PC-9 (cell line): ENCODE data around the gene ICOSLG. TPM values are rescaled to one million over a fixed set of nuclear protein-coding genes. Genes with fewer than 3 reads are reported as not detected.
"Not testable (repeated sequence)": the region's sequence is repeated elsewhere in the genome, so short reads cannot be mapped to it uniquely, and the experiment has no call there.

ENCODE experiments used
- BruUV-seq: library from RNA; stranded (reverse); fragments of 400-500 nt; replicated peaks from 2 replicates; lab custom pipeline; 2021; lab: Mats Ljungman, UMichigan
- CTCF ChIA-PET: fragments of 300-600 bp; sonication (Branson Sonifier 250); formaldehyde crosslinking; loops from one replicate; lab custom pipeline; 2022; ENCODE audit warnings: antibody characterized with exemption; lab: Charles Lee
- POLR2A ChIA-PET: fragments of 300-600 bp; sonication (Branson Sonifier 250); formaldehyde crosslinking; loops from one replicate; lab custom pipeline; 2022; ENCODE audit warnings: antibody characterized with exemption; ENCODE audit not compliant: unreplicated experiment; lab: Charles Lee
- DNase-seq, 2 experiments: peaks; one replicate each; pipeline versions ENCODE4 v3.0.0 to v3.0.0-alpha.2; 2015 to 2022; ENCODE audit warnings: mixed read lengths in 1 of 2
- H2AFZ ChIP-seq: fragments of 200-600 bp; sonication (generic); 2 replicates; pipeline ENCODE4 v1.8.1; 2017; ENCODE audit warnings: antibody characterized with exemption
- H3F3A ChIP-seq: fragments of 200-600 bp; sonication (generic); 2 replicates; pipeline ENCODE4 v1.8.1; 2017; ENCODE audit warnings: antibody characterized with exemption, mild to moderate bottlenecking, low read depth; ENCODE audit not compliant: insufficient read depth
- H3K27ac ChIP-seq: fragments of 200-600 bp; sonication (generic); 2 replicates; pipeline ENCODE4 v1.6.1; 2016; ENCODE audit warnings: mixed run types
- H3K27me3 ChIP-seq: fragments of 200-600 bp; sonication (generic); 2 replicates; pipeline ENCODE4 v1.6.1; 2016; ENCODE audit warnings: low read depth, mixed run types; ENCODE audit not compliant: insufficient read depth
- H3K36me3 ChIP-seq: fragments of 200-600 bp; sonication (generic); 2 replicates; pipeline ENCODE4 v1.6.1; 2016; ENCODE audit warnings: low read depth, mixed run types
- H3K4me1 ChIP-seq: fragments of 200-600 bp; sonication (generic); replicated peaks from 2 replicates; pipeline ENCODE4 v1.6.1; 2016; ENCODE audit warnings: mixed run types; ENCODE audit not compliant: insufficient read depth
- H3K4me2 ChIP-seq: fragments of 200-600 bp; sonication (generic); 2 replicates; pipeline ENCODE4 v1.6.1; 2017; ENCODE audit warnings: mixed run types
- H3K4me3 ChIP-seq: fragments of 200-600 bp; sonication (generic); 2 replicates; pipeline ENCODE4 v1.6.1; 2016; ENCODE audit warnings: mixed run types
- H3K79me2 ChIP-seq: fragments of 200-600 bp; sonication (generic); 2 replicates; pipeline ENCODE4 v1.6.1; 2017; ENCODE audit warnings: low read depth, mixed run types
- H3K9me2 ChIP-seq: fragments of 200-600 bp; sonication (generic); 2 replicates; pipeline ENCODE4 v1.8.1; 2017; ENCODE audit warnings: mild to moderate bottlenecking; ENCODE audit not compliant: insufficient read depth
- H3K9me3 ChIP-seq: fragments of 200-600 bp; sonication (generic); 2 replicates; pipeline ENCODE4 v1.8.1; 2016; ENCODE audit warnings: low read depth; ENCODE audit not compliant: insufficient read depth
- H4K20me1 ChIP-seq: fragments of 200-600 bp; sonication (generic); 2 replicates; pipeline ENCODE4 v1.8.1; 2017; ENCODE audit not compliant: insufficient read depth
- intact Hi-C: fragments of 100-400 bp; cut with micrococcal nuclease; formaldehyde crosslinking; loops from one replicate; pipeline ENCODE4 v1.10.0; 2022; ENCODE audit not compliant: unreplicated experiment
- total RNA-seq: library from RNA; stranded (reverse); gene quantifications from 2 replicates; pipeline ENCODE4 v1.2.3, GENCODE V29; 2021

Gene ICOSLG
- total RNA-seq, 1 experiment from 2014 or later: 2.9 TPM

GRCh38 chr21:44194888-44195287 lies 45.9 kb downstream of the ICOSLG start:
- H3K27ac ChIP-seq, H3K36me3 ChIP-seq, H3K79me2 ChIP-seq, H3K9me3 ChIP-seq, H3F3A ChIP-seq, H3K4me3 ChIP-seq, CTCF ChIA-PET, H3K4me2 ChIP-seq, intact Hi-C loops, H2AFZ ChIP-seq, H3K9me2 ChIP-seq, H4K20me1 ChIP-seq, H3K4me1 ChIP-seq, DNase-seq, POLR2A ChIA-PET, BruUV-seq, H3K27me3 ChIP-seq: not testable (repeated sequence)

- H4K20me1 ChIP-seq, H3K9me2 ChIP-seq, BruUV-seq, H3K27ac ChIP-seq, POLR2A ChIA-PET, H3K4me3 ChIP-seq, DNase-seq, CTCF ChIA-PET, H3F3A ChIP-seq, H3K4me1 ChIP-seq, intact Hi-C loops, H3K79me2 ChIP-seq, H3K36me3 ChIP-seq, H3K4me2 ChIP-seq, H2AFZ ChIP-seq, H3K9me3 ChIP-seq, H3K27me3 ChIP-seq: not testable (repeated sequence)
Measured at GRCh38 chr21:44194451-44194850, 46.3 kb downstream of the ICOSLG start.

- CTCF ChIA-PET, H3K9me2 ChIP-seq, H3K4me1 ChIP-seq, H4K20me1 ChIP-seq, H2AFZ ChIP-seq, H3K36me3 ChIP-seq, H3F3A ChIP-seq, H3K4me2 ChIP-seq, BruUV-seq, H3K9me3 ChIP-seq, DNase-seq, H3K27ac ChIP-seq, H3K27me3 ChIP-seq, POLR2A ChIA-PET, intact Hi-C loops, H3K79me2 ChIP-seq, H3K4me3 ChIP-seq: not testable (repeated sequence)
Measured at GRCh38 chr21:44193108-44193507, 47.6 kb downstream of the ICOSLG start.

GRCh38 chr21:44190349-44191271 lies 50.1 kb downstream of the ICOSLG start:
- H4K20me1 ChIP-seq, H3K4me3 ChIP-seq, H2AFZ ChIP-seq, intact Hi-C loops, H3K9me3 ChIP-seq, H3K36me3 ChIP-seq, H3K27me3 ChIP-seq, H3K4me2 ChIP-seq, DNase-seq, H3F3A ChIP-seq, H3K4me1 ChIP-seq, POLR2A ChIA-PET, H3K79me2 ChIP-seq, H3K27ac ChIP-seq, H3K9me2 ChIP-seq, BruUV-seq, CTCF ChIA-PET: not testable (repeated sequence)

GRCh38 chr21:44184862-44185261 lies 55.9 kb downstream of the ICOSLG start:
- H3K4me3 ChIP-seq, H2AFZ ChIP-seq, H3K36me3 ChIP-seq, H4K20me1 ChIP-seq, intact Hi-C loops, DNase-seq, H3K79me2 ChIP-seq, H3K4me1 ChIP-seq, H3K4me2 ChIP-seq, POLR2A ChIA-PET, H3K27ac ChIP-seq, H3K27me3 ChIP-seq, H3K9me2 ChIP-seq, BruUV-seq, H3F3A ChIP-seq, H3K9me3 ChIP-seq, CTCF ChIA-PET: not testable (repeated sequence)

- H3K36me3 ChIP-seq, H3K4me3 ChIP-seq, intact Hi-C loops, DNase-seq, H2AFZ ChIP-seq, H3K79me2 ChIP-seq, H3K9me3 ChIP-seq, H3K4me2 ChIP-seq, H3F3A ChIP-seq, H3K9me2 ChIP-seq, BruUV-seq, H4K20me1 ChIP-seq, CTCF ChIA-PET, H3K4me1 ChIP-seq, POLR2A ChIA-PET, H3K27ac ChIP-seq, H3K27me3 ChIP-seq: not testable (repeated sequence)
Measured at GRCh38 chr21:44182202-44182601, 58.5 kb downstream of the ICOSLG start.

GRCh38 chr21:44181506-44181905 lies 59.2 kb downstream of the ICOSLG start:
- POLR2A ChIA-PET: not testable (repeated sequence)

More at GRCh38 chr21:44181506-44181905, 59.2 kb downstream of the ICOSLG start:
- H3F3A ChIP-seq, H3K9me2 ChIP-seq, CTCF ChIA-PET, H3K4me3 ChIP-seq, H3K4me2 ChIP-seq, DNase-seq, H3K27ac ChIP-seq, intact Hi-C loops, H3K36me3 ChIP-seq, H3K4me1 ChIP-seq, H3K9me3 ChIP-seq, H2AFZ ChIP-seq, H3K27me3 ChIP-seq, H3K79me2 ChIP-seq, H4K20me1 ChIP-seq, BruUV-seq: not testable (repeated sequence)
